ENCODE measurements around the gene B4GALT2.
A peak's percentile ranks its signal among the peaks of the same experiment; 100 is the strongest.

B4GALT2 gene

GRCh38 chr1:43946236-43947060 is 32.6 kb upstream of the B4GALT2 start, which contains the start of gene IPO13:
Gene IPO13, plus strand, starts transcription at chr1:43946950. Its CDS starts 651 bp downstream, at chr1:43947601.
- DNase-seq (ENCODE audit: low read depth): peak; percentile 74

GRCh38 chr1:43947061-43947873 is 31.7 kb upstream of the B4GALT2 start:
- no peak for DNase-seq (ENCODE audit: low read depth)

- DNase-seq (ENCODE audit: low read depth): no peak
These were observed 31.1 kb upstream of the B4GALT2 start for GRCh38 chr1:43947874-43948437.

- DNase-seq (ENCODE audit: low read depth): no peak
These were observed 29.3 kb upstream of the B4GALT2 start for GRCh38 chr1:43949678-43950077.

GRCh38 chr1:43951021-43951985 is 27.7 kb upstream of the B4GALT2 start:
- no peak for DNase-seq (ENCODE audit: low read depth)

GRCh38 chr1:43952731-43953346 is 26.2 kb upstream of the B4GALT2 start:
- DNase-seq (ENCODE audit: low read depth): no peak

GRCh38 chr1:43953361-43953760 is 25.6 kb upstream of the B4GALT2 start:
- no peak for DNase-seq (ENCODE audit: low read depth)

- no peak for DNase-seq (ENCODE audit: low read depth)
These were observed 25.0 kb upstream of the B4GALT2 start for GRCh38 chr1:43954036-43954435.

- no peak for DNase-seq (ENCODE audit: low read depth)
These were observed 22.8 kb upstream of the B4GALT2 start for GRCh38 chr1:43956234-43956633.

GRCh38 chr1:43957407-43958040 is 21.5 kb upstream of the B4GALT2 start:
- DNase-seq (ENCODE audit: low read depth): no peak

- no peak for DNase-seq (ENCODE audit: low read depth)
These were observed 20.4 kb upstream of the B4GALT2 start for GRCh38 chr1:43958351-43959255.

GRCh38 chr1:43960798-43961197 is 18.2 kb upstream of the B4GALT2 start:
- no peak for DNase-seq (ENCODE audit: low read depth)

GRCh38 chr1:43961692-43962091 is 17.3 kb upstream of the B4GALT2 start:
- no peak for DNase-seq (ENCODE audit: low read depth)

- no peak for DNase-seq (ENCODE audit: low read depth)
These were observed 16.7 kb upstream of the B4GALT2 start for GRCh38 chr1:43962324-43962723.

- no peak for DNase-seq (ENCODE audit: low read depth)
These were observed 16.0 kb upstream of the B4GALT2 start for GRCh38 chr1:43963006-43963405.

GRCh38 chr1:43963890-43964289 is 15.1 kb upstream of the B4GALT2 start:
- no peak for DNase-seq (ENCODE audit: low read depth)

- no peak for DNase-seq (ENCODE audit: low read depth)
These were observed 13.7 kb upstream of the B4GALT2 start for GRCh38 chr1:43965316-43965715.

GRCh38 chr1:43968348-43968948 is 10.6 kb upstream of the B4GALT2 start:
- no peak for DNase-seq (ENCODE audit: low read depth)

GRCh38 chr1:43969416-43969745 is 9.6 kb upstream of the B4GALT2 start:
- DNase-seq (ENCODE audit: low read depth): no peak

Measured in non-pigmented ciliary epithelial cell (primary cell).